Measurements from ENCODE around the gene KRTAP10-11.

The KRTAP10-11 gene

DNA sequence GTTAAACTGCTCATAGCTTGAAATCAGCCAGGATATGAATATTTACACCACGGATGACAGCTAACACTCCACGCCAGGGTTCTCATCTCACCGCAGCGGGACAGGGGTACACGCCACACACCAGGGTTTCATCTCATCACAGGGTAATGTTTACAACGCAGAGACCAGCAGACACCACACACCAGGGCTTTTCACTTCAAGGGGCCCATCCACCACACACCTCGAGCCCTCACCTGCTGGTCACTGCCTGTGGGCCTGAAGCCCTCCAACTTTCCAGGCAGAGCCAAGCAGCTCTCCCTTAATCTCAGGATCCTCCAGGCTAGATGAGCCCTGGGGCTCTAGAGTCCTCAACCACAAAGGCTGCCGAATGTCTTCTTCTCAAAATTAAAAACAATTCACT lies 49.4 kb downstream of the KRTAP10-11 start:
- no peak for DNase-seq (ENCODE audit: low spot score)

- DNase-seq (ENCODE audit: low spot score), result no peak
Observed at GRCh38 chr21:44696572-44696971, 50.4 kb downstream of the KRTAP10-11 start.
